ENCODE measurements around the gene CHST1. TPM values are rescaled to one million over a fixed set of nuclear protein-coding genes. Genes with fewer than 3 reads are reported as not detected.

The CHST1 gene
- total and polyA plus RNA-seq, 10 of the 15 experiments (the other 5 are each of a cell fraction or from before 2014, with no cell fraction given), result not detected

DNA sequence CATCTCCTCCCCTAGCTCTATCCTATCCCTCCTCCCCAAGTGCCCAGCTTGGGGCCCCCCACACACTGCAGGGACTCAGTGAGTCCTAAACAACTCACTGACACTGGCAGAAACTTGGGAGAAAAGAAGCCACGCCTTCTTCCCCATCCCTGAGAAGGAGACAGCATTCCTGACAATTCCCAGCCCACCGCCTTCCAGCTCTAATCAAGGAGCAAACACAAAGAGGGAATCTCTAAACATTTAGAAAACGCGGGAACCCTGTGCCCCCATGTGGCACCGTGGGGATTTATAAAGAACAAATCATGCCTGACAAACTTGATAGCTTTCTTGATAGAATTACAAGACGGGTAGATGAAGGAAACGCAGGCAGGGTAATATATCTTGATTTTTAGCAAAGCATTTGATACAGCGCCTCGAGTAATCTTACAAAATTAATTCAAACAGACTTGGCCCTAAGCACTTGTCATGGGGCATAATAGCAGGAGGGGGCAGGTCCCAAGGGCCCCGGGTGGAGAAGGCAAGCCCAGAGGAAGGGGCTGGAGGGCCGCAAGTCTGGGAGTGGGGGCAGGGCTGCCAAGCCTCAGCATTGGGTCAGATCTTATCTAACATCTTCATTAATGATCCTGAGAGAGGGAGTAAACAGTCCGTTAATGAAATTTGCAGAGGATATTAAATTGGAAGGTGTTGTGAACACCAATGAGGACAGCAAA, 4.5 kb downstream of the CHST1 start:
- no peak for ATAC-seq
- TF ChIP-seq, protein P1, sequence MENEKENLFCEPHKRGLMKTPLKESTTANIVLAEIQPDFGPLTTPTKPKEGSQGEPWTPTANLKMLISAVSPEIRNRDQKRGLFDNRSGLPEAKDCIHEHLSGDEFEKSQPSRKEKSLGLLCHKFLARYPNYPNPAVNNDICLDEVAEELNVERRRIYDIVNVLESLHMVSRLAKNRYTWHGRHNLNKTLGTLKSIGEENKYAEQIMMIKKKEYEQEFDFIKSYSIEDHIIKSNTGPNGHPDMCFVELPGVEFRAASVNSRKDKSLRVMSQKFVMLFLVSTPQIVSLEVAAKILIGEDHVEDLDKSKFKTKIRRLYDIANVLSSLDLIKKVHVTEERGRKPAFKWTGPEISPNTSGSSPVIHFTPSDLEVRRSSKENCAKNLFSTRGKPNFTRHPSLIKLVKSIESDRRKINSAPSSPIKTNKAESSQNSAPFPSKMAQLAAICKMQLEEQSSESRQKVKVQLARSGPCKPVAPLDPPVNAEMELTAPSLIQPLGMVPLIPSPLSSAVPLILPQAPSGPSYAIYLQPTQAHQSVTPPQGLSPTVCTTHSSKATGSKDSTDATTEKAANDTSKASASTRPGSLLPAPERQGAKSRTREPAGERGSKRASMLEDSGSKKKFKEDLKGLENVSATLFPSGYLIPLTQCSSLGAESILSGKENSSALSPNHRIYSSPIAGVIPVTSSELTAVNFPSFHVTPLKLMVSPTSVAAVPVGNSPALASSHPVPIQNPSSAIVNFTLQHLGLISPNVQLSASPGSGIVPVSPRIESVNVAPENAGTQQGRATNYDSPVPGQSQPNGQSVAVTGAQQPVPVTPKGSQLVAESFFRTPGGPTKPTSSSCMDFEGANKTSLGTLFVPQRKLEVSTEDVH (IDR thresholded peaks at IDR 0.05; ENCODE audit: low read depth, partially characterized antibody), result no peak
- TF ChIP-seq RAD51 (IDR thresholded peaks at IDR 0.05), result no peak
- TF ChIP-seq, protein P2, sequence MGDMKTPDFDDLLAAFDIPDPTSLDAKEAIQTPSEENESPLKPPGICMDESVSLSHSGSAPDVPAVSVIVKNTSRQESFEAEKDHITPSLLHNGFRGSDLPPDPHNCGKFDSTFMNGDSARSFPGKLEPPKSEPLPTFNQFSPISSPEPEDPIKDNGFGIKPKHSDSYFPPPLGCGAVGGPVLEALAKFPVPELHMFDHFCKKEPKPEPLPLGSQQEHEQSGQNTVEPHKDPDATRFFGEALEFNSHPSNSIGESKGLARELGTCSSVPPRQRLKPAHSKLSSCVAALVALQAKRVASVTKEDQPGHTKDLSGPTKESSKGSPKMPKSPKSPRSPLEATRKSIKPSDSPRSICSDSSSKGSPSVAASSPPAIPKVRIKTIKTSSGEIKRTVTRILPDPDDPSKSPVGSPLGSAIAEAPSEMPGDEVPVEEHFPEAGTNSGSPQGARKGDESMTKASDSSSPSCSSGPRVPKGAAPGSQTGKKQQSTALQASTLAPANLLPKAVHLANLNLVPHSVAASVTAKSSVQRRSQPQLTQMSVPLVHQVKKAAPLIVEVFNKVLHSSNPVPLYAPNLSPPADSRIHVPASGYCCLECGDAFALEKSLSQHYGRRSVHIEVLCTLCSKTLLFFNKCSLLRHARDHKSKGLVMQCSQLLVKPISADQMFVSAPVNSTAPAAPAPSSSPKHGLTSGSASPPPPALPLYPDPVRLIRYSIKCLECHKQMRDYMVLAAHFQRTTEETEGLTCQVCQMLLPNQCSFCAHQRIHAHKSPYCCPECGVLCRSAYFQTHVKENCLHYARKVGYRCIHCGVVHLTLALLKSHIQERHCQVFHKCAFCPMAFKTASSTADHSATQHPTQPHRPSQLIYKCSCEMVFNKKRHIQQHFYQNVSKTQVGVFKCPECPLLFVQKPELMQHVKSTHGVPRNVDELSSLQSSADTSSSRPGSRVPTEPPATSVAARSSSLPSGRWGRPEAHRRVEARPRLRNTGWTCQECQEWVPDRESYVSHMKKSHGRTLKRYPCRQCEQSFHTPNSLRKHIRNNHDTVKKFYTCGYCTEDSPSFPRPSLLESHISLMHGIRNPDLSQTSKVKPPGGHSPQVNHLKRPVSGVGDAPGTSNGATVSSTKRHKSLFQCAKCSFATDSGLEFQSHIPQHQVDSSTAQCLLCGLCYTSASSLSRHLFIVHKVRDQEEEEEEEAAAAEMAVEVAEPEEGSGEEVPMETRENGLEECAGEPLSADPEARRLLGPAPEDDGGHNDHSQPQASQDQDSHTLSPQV (IDR thresholded peaks at IDR 0.05), result no peak
- TF ChIP-seq SREBF2 (IDR thresholded peaks at IDR 0.05; ENCODE audit: low read length), result no peak
- no peak for TF ChIP-seq FOXM1 (IDR thresholded peaks at IDR 0.05; ENCODE audit: low read depth, low read length)
- TF ChIP-seq BACH1 (IDR thresholded peaks at IDR 0.05; ENCODE audit: borderline replicate concordance), result no peak
- TF ChIP-seq PAX5 (IDR thresholded peaks at IDR 0.05; ENCODE audit: borderline replicate concordance, low read depth, low read length), result no peak
- TF ChIP-seq CHD4 (IDR thresholded peaks at IDR 0.05), result no peak
- no peak for TF ChIP-seq ZNF217 (IDR thresholded peaks at IDR 0.05)
- TF ChIP-seq, protein P3, sequence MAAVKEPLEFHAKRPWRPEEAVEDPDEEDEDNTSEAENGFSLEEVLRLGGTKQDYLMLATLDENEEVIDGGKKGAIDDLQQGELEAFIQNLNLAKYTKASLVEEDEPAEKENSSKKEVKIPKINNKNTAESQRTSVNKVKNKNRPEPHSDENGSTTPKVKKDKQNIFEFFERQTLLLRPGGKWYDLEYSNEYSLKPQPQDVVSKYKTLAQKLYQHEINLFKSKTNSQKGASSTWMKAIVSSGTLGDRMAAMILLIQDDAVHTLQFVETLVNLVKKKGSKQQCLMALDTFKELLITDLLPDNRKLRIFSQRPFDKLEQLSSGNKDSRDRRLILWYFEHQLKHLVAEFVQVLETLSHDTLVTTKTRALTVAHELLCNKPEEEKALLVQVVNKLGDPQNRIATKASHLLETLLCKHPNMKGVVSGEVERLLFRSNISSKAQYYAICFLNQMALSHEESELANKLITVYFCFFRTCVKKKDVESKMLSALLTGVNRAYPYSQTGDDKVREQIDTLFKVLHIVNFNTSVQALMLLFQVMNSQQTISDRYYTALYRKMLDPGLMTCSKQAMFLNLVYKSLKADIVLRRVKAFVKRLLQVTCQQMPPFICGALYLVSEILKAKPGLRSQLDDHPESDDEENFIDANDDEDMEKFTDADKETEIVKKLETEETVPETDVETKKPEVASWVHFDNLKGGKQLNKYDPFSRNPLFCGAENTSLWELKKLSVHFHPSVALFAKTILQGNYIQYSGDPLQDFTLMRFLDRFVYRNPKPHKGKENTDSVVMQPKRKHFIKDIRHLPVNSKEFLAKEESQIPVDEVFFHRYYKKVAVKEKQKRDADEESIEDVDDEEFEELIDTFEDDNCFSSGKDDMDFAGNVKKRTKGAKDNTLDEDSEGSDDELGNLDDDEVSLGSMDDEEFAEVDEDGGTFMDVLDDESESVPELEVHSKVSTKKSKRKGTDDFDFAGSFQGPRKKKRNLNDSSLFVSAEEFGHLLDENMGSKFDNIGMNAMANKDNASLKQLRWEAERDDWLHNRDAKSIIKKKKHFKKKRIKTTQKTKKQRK (IDR thresholded peaks at IDR 0.05; ENCODE audit: low read depth, low read length), result no peak
- no peak for TF ChIP-seq NR2F1 (conservative IDR thresholded peaks at IDR 0.05)
- TF ChIP-seq MTA2 (IDR thresholded peaks at IDR 0.05; ENCODE audit: low read depth), result no peak
- no peak for TF ChIP-seq IRF4 (IDR thresholded peaks at IDR 0.05; ENCODE audit: low read depth, low read length)
- no peak for TF ChIP-seq RELA (IDR thresholded peaks at IDR 0.05; ENCODE audit: borderline replicate concordance, partially characterized antibody)
- no peak for TF ChIP-seq TARDBP (IDR thresholded peaks at IDR 0.05; ENCODE audit: borderline replicate concordance)

More for the DNA sequence above, 4.5 kb downstream of the CHST1 start:
- in situ Hi-C loops (cut with MboI), result no loop called here
- H3K27ac ChIP-seq (ENCODE audit: control insufficient read depth, insufficient read depth), result no peak overlapping the region
- H3K79me2 ChIP-seq (ENCODE audit: control insufficient read depth, insufficient read depth, low read length), result no peaks in the 10 kb centered on the region
- CTCF ChIA-PET, result interaction anchor here (0.7 kb wide), 1 partner anchor 237 kb away, joined by 3 read pairs; no protein-coding TSS in a partner anchor
- RAD21 ChIA-PET (ENCODE audit: unreplicated experiment), result no interaction called here
- SMC1A ChIA-PET (ENCODE audit: uncharacterized antibody, unreplicated experiment), result no interaction called here
- H2AFZ ChIP-seq (ENCODE audit: control insufficient read depth, low read depth, low read length), result no peak overlapping the region
- DNase-seq (ENCODE audit: low read depth, low spot score) (no peak), FAIRE-seq (no peak)
- no peaks in the 10 kb centered on the region; the same call in 1 of the 2 replicates for H4K20me1 ChIP-seq (ENCODE audit: control insufficient read depth, insufficient read depth)
- no peaks in the 10 kb centered on the region for H3K9me3 ChIP-seq (replicated peaks; ENCODE audit: control insufficient read depth, insufficient read depth, low read length)
- 14% methylated on average over 12 of the region's 12 CpGs for WGBS (ENCODE audit: insufficient coverage, insufficient replicate concordance, low lambda C conversion rate, missing lambda C conversion rate)
- H3K36me3 ChIP-seq (ENCODE audit: control insufficient read depth in 2 of 2, insufficient read depth in 2 of 2, low read length in 1 of 2), result no peaks in the 10 kb centered on the region
- BruUV-seq (replicated peaks), result no TSS peak
- H3K4me3 ChIP-seq, result no peak overlapping the region
- intact Hi-C loops (cut with micrococcal nuclease; ENCODE audit: unreplicated experiment), result no loop called here
- no peak overlapping the region for H3K9ac ChIP-seq (ENCODE audit: control insufficient read depth, insufficient read depth, low read length)
- H3K27me3 ChIP-seq (replicated peaks in 1 of 2; ENCODE audit: control insufficient read depth in 2 of 2, insufficient read depth in 2 of 2, low read length in 1 of 2), result peaks cover 14 to 26% of the 10 kb centered on the region in 2 experiments
- POLR2A ChIA-PET, result interaction anchor here (0.5 kb wide), 1 partner anchor 79 kb away, joined by 7 read pairs; no protein-coding TSS in a partner anchor
- no peak overlapping the region for H3K4me2 ChIP-seq (ENCODE audit: control insufficient read depth, insufficient read depth)
- no peaks in the 10 kb centered on the region; the same call in 1 of the 2 replicates for H3K4me1 ChIP-seq (ENCODE audit: control insufficient read depth, insufficient read depth, low read length)
